ENCODE measurements around the gene ANGEL1.

- no peak for TF ChIP-seq ZNF251 (CRISPR knock-in tag; IDR thresholded peaks at IDR 0.05)
- TF ChIP-seq FOXP4 (CRISPR knock-in tag; IDR thresholded peaks at IDR 0.05): no peak
Measured at GRCh38 chr14:76759589-76759988, 53.1 kb downstream of the ANGEL1 start.

Measured in HepG2 (cell line).